HG03520 (cell line): ENCODE data around the gene KLRF1.
"Not testable (repeated sequence)": the region's sequence is repeated elsewhere in the genome, so short reads cannot be mapped to it uniquely, and the experiment has no call there.

Experiments used
- ATAC-seq: cut with Tn5 transposase; IDR thresholded peaks from one replicate; pipeline ENCODE4 v1.9.1; 2021; ENCODE audit warnings: mild to moderate bottlenecking, moderate library complexity; ENCODE audit not compliant: unreplicated experiment

The KLRF1 gene

GRCh38 chr12:9868951-9869306 lies 41.6 kb downstream of the KLRF1 start:
- no peak for ATAC-seq

DNA sequence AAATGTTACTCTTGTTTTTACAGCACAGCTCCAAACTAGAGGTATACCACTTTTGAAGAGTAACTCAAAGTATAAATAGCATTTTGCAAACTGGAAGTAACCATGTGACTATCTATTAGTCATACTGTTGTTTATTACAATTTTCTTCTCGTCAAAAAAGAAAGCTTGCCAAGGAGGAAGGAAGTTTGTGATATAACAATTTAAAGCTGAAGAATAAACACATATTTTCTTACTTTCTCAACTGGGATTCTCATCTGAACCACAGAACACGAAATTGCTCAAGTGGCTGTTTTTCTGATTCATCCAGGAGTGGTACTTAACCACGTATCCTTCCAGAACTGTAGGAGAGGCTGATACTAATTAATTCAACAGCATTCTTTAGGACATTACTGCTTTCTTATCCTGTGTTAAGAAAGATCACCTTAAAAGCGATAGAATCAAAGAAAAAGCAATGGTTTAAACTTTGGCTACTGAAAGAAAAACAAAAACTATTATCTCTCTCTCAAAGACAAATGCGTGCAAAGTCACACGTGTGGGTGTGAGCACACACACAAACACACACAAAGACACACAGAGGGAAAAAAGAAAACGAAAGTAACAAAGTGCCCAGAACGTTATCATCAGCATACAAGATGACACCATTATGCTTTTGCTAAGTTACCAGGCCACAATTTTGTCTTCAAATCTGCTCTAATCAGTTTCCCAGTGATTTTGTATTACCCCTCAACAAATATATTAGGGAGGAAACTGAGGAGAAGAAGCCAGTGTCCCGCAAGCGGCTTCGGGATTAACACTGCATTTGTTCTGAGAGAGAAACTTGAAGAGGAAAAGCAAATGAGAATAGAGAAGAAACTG lies 42.3 kb downstream of the KLRF1 start, which contains the start of gene CLEC2B:
TSS of gene CLEC2B (minus strand) at position 48 of the 855 bp plus-strand sequence.
- no peak for ATAC-seq

GRCh38 chr12:9870286-9870866 lies 43.1 kb downstream of the KLRF1 start:
- no peak for ATAC-seq

DNA sequence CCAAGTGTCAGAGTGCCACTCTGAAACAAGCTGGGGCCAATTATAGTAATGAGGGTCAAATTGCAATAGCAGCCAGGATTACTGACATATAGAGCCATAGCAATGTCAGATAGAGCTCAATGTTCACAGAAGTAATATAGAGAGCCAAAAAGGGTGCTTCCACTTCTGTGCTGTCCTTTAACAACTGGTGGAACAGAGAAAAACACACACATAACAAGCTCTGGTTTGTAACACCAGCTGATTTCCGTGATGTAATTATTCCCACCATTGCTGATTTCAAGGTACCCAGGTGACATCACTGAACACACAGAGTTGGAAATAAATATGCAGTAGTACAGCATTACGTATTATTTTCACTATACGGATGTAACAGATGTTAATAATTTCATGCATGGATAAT lies 44.9 kb downstream of the KLRF1 start:
- no peak for ATAC-seq

DNA sequence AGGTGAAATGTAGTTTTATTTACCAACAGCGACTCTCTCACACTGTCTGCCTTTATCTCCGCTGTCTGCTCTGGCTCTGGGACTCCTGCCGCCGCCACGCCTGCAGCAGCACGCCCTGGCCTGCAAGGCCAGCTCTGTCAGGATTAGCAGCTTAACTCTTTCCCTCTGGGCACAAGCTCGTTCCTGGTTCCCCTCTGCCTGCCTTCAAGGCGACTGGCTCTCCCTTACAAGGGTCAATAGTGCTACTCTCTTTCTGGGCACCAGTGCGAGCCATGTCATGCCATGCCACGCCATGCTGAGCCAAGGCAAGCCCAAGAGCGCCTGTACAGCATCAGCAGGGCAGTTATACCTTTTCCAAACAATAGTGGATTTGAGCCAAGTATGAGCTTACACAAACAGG lies 45.5 kb downstream of the KLRF1 start:
- ATAC-seq = no peak

GRCh38 chr12:9876120-9876519 lies 48.8 kb downstream of the KLRF1 start:
- not testable (repeated sequence) for ATAC-seq

DNA sequence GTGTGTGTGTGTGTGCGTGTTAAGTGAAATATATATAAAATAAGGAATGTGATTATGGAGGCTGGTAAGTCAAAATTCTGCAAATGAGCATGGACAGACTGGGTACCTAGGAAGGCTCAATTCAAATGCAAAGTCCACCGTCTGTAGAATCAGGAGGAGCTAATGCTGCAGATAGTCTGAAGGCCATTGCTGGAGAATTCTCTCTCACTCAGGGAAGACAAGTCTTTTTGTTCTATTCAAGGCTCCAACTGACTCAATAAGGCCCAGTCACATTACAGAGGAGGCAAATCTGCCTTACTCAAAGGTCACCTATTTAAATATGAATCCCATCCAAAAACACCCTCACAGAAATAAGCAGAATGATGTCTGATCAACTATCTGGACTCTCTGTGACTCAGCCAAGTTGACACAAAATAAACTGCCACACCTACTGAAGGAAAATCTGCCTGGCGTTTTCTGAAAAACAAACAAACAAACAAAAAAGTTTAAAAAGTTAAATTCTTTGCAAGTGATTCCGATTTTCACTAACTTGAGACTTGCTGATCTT lies 53.3 kb downstream of the KLRF1 start:
- ATAC-seq = no peak

DNA sequence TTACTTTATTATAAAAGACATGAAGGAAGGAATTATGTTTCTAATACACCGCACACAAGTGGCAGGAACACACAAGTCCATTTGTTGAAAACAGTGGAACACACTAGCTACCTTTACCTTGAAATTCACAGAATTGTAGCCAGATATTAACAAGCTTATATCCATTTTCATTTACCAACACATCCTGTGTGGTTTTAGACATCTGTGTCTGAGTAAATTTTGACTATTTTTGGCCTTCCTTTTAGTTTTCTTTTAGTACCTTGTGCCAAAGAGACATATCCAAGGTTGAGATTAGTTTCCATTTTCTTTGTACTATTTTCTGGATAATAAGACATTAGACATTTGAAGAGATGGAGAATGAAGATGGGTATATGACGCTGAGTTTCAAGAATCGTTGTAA lies 54.0 kb downstream of the KLRF1 start, which contains the start of gene KLRF2:
TSS of gene KLRF2 (plus strand) at position 244 of the 400 bp plus-strand sequence. CDS start at position 351, 107 bp downstream.
- no peak for ATAC-seq

GRCh38 chr12:9881988-9882387 lies 54.7 kb downstream of the KLRF1 start:
- no peak for ATAC-seq

- no peak for ATAC-seq
Observed at GRCh38 chr12:9883175-9883574, 55.9 kb downstream of the KLRF1 start.

GRCh38 chr12:9888665-9889273 lies 61.5 kb downstream of the KLRF1 start:
- ATAC-seq = no peak
